Measurements from ENCODE around the gene RPAIN.

The RPAIN gene, protein sequence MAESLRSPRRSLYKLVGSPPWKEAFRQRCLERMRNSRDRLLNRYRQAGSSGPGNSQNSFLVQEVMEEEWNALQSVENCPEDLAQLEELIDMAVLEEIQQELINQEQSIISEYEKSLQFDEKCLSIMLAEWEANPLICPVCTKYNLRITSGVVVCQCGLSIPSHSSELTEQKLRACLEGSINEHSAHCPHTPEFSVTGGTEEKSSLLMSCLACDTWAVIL

DNA sequence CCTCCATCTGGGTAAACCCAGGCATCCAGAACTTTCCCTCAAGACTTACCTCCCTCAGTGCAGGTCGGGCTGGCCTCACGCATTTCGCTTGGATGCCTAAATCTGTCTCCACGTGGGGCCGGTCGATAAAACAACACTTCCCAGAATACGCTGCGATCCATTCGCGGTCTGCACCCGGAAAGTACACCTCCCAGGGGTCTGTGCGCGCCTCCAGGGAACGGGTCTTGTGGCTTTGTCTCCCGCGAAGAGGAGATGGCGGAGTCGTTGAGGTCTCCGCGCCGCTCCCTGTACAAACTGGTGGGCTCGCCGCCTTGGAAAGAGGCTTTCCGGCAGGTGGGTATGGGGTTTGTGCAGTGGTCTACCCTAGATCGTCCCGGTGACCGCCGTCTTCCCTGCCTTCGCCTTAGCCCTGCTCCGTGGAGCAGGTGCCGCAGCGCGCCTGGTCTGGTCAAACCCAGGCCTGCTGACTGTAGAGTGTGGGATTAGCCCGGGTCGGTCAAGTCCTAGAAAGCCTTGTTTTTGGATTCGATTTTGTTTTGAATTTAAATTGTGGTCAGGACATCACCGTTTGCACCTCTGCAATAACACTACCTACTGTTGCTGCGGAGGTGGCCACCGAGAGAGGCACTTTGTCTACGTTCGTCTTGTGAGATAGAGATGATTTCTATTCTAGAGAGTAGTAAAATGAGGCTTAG is at the start of gene RPAIN:
TSS of gene RPAIN (plus strand) at position 224 of the 695 bp plus-strand sequence. CDS start at position 253, 29 bp downstream.
- DNase-seq, result peak; percentile 84

DNA sequence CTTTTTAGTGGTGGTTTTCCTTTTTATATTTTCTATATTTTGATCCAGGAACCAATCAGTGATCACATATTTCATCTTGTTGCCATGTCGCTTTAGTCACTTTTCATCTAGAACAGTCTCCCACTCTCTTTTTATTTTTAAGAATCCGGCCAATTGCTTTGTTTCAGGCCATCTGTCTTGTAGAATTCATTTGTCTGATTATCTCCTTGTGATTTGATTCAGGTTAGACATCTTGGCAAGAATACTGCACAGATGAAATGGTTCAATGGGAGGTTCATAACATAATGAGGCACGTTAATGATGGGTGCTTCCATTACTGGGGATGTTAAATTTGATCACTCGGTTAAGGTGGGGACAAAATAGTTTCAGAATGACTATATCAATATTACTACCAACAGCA is 49.6 kb upstream of the RPAIN start:
- DNase-seq, result no peak

DNA sequence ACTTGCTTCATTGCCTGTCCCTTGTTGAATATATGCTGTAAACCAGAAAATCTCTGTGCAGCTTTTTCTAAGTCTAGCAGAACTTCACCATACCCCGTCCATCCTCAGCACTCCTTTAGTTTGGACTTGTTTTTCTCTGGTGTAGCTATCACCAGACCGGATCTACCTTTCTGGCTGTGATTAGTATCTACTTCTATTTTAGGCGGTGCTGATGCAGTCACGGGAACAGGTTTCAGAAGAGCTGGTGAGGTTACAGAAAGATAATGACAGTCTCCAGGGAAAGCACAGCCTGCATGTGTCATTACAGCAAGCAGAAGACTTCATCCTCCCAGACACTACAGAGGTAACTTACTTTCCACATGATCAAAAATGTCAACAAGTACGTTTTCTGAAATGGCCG is 46.9 kb upstream of the RPAIN start:
- DNase-seq, result no peak

DNA sequence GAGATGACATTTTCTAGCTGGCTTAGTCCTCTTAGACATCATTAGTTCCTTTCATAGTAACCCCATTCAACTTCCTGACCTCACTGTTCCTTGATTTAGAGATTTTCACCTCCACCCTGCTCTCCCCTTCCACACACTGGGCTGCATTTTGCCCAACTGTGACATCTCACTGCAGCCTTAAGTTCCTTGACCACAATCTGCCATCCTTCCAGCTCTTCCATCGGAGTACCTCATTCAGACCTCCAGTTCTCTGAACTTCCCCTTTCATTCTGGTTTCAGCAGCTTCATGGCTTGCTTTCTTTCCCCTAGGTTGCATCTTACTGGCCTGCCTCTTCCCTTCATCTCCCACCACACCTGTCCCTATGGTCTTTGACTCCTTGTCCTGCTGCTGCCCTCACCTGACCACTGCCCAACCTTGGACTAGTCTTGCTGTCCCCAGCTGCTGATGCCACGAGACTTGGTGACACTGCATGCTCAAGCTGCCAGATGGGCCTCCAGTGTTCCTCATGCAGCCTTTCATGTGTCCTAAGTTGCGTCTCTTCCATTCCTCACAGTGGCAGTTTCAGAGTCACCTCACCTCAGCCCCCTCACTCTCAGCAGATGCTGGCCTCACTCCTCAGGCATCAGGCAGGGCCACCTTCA is 41.3 kb upstream of the RPAIN start:
- DNase-seq, result no peak

- DNase-seq, result no peak
Measured at GRCh38 chr17:5379351-5380107, 40.5 kb upstream of the RPAIN start.

DNA sequence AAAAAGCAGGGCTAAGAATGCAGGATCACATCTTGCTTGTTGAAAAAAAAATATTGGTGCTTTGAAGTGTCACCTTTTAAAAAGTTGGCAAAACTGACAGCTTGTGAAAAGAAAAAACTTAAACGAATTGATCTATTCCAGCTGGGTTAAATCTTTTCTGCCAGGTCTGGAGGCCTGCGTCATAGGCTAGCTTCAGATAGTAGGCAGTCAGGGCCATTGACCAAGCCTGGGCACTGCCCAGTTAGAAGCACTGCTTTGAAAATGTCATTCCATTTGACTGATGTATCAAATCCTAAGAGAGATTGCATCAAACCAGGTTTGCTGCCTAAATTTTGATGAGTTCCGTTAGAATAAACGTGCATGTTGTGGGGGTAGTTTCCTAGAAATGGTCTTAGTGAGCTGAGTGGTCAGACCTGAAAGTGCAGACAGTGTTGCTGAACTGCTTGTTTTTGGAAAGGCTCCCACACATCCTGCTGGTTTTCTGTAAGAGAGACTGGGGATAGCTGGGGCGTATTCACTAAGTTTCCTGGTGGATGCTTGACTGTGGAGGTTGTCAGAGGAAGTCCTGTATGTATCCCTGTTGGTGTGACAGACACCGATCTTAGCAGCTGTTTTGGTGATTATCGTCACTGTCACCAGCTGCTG is 39.4 kb upstream of the RPAIN start:
- DNase-seq, result no peak

DNA sequence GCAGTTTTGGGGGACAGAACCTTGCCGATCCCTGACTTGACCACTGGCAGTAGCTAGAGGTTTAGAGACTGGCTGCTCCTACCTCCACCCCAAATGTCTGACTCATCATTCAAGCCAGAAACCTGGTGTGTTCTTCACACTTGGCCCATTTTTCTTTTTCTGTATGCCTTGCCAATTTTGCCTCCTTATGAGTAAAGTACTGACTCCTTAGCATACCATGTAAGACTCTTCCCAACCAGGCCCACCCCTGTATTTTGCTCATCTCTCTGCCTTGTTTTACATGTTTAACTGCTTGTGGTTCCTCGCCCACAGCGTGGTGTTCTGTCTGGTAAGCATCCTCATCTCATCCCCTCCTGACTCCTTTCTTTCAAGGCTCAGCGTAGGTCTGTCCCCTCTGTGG is 38.4 kb upstream of the RPAIN start:
- no peak for DNase-seq

- no peak for DNase-seq
Measured at GRCh38 chr17:5391678-5392077, 28.3 kb upstream of the RPAIN start.

DNA sequence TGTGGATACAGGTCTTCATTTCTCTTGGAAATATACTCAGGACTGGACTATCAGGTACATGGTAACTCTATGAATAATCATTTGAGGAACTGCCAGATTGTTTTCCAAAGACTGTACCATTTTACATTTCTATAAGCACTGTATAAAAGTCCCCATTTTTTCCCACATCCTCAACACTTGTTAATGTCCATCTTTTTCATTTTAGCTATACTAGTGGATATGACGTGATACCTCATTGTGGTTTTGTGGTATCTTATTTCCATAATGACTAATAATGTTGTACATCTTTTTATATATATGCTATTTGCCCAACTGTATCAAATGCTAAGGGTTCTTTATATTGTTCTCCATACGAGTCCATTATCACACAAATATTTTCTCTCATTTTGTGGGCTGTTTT is 23.4 kb upstream of the RPAIN start:
- DNase-seq, result no peak

DNA sequence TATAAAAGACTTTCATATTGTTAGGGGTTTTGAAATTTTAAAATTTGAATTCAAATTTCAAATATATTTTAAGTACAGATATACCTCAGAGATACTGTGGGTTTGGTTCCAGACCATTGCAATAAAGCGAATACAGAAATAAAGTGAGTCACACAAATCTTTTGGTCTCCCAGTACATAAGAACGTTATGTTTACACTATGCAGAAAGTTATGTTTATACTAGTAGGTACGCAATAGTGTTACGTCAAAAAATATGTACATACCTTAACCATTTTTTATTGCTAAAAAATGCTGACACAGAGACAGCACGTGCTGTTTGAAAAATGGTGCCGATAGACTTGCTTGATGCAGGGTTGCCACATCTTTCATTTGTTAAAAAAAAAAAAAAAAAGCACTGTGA is 20.2 kb upstream of the RPAIN start:
- DNase-seq, result no peak

GRCh38 chr17:5405400-5405799 is 14.6 kb upstream of the RPAIN start:
- no peak for DNase-seq

- DNase-seq, result no peak
Measured at GRCh38 chr17:5408186-5408585, 11.8 kb upstream of the RPAIN start.

- no peak for DNase-seq
Measured at GRCh38 chr17:5410594-5411272, 9.2 kb upstream of the RPAIN start.

GRCh38 chr17:5413682-5414081 is 6.3 kb upstream of the RPAIN start:
- no peak for DNase-seq

DNA sequence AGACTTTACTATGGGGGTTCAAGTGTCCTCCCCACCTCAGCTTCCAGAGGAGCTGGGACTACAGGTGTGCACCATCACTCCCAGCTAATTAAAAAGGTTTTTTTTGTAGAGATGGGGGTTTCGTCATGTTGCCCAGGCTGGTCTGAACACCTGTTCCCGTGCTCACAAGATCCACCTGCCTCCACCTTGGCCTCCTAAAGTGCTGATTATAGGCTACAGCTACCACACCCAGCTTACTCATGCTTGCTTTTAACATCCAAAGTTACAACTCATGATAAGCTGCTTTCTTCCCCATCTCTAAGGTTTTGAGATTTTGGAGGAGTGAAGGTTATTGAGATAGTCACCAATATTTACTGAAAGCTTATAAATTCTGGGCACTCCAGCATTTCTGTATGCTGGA is 3.1 kb upstream of the RPAIN start:
- no peak for DNase-seq

DNA sequence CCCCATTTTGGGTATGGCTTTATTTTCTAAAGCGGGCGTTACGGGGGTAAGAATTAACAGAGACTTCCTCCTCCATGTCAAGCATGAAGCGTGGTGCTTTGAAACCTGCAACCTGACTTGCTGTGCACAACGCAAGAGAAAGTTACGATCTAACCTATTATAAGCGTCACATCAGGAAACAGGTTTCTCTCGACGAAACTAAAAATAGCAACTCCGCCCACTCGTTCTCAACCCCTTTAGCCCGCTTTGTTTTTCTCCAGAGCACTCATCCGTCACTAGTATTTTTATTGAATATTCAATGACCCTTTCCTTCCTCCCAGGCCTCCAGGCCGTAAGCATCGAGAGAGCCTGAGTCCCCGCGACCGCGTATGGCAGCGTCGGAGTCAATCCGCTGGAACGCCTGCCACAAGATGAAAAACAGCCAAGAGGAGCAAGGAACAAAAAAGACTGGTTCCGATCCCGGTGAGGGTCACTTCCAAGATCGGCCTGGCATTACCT is 1.1 kb upstream of the RPAIN start:
- DNase-seq, result no peak

DNA sequence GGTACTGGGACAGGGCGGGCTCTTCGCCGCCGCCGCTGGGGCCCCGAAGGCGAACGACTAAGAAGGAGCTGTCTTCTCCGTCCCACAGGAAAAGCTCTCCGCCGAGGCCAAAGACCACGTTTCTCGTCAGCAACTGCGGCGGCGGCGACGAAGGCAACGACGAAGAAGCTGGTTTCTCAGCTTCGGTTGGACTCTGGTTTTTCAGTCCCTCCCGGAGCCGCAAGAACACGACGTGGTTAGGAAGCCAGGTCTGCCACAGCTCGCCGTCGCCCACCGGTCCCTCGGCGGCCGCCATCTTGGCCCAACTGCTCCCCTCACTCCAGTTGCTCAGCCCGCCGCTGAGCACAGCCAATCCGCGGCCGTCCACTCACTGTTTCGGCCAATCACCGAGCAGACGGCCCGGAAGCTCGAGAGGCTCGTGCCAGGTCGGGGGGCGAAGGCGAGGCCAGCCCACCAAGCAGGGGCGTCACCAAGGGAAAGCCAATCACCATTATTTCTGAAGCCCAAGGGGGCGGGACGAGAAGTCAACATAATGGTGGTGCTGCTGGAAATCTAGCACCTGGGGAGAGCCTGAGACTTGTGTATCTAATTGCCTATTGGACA is 525 bp upstream of the RPAIN start, which contains the start of gene NUP88:
TSS of gene NUP88 (minus strand) at position 307 of the 603 bp plus-strand sequence. CDS start at position 295, 12 bp downstream.
- peak; percentile 94 for DNase-seq

- no peak for DNase-seq
Measured at GRCh38 chr17:5422505-5422904, 2.5 kb downstream of the RPAIN start.

GRCh38 chr17:5424909-5425308 is 4.9 kb downstream of the RPAIN start:
- DNase-seq, result no peak

DNA sequence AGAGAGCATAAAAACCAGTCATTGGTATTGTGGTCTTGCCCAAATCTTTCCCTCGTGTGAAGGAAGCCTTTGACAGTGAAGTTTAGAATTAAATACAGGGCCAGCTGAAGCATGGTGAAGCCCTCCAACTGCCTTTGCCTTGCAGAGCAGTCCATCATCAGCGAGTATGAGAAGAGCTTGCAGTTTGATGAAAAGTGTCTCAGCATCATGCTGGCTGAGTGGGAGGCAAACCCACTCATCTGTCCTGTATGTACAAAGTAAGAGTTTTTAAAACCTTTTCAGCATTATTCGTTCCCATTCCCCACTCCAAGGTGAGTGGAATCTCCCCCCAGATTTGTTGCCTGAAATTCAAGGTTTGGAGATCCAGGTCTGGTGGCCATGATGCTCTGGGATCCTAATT is 5.8 kb downstream of the RPAIN start:
- no peak for DNase-seq

DNA sequence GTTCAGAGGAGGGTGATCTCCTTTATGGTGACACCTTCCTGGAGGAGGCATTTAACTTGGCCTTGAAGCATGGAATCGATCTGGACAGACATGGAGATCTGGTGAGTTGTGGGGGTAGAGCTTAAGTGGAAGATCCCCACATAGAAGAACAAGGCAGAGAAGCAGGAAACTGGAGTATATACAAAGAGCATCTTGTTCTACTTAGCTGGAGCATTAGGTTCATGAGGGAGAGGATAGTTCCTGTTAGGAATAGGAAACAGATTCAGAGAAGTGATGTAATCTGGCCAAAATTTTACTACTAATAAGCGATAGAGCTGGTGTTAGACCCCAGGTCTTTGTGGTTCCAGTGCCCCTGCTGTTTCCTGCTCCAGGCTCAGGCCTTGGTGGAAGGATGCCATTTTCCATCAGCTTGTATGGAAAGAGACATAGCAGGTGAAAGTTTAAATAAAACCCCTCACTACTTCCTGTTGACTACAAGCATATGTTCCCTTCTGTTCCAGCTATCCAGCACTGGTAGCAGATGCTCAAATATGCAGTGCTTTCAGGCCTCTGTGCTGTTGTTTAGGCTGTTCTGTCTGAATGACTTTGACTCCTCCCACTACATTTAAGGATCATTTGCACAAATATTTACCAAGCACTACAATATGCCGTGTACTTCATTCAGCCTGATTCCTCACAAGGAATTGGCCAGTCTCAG is 9.4 kb downstream of the RPAIN start:
- DNase-seq, result no peak

All from NCI-H1092 (cell line).